Endothelial cell (in vitro differentiated cells): ENCODE measurements around the gene CAPN9. TPM values are rescaled to one million over a fixed set of nuclear protein-coding genes. Genes with fewer than 3 reads are reported as not detected.
A peak's percentile ranks its signal among the peaks of the same experiment; 100 is the strongest.

Experiments
- DNase-seq: peaks from one replicate; pipeline ENCODE4 v3.0.0; 2021; ENCODE audit warnings: low spot score
- H3K27ac Mint-ChIP-seq: one replicate; pipeline ENCODE4 v1.8.0; 2021; ENCODE audit warnings: mixed read lengths, inconsistent platforms; ENCODE audit not compliant: unreplicated experiment
- H3K27me3 Mint-ChIP-seq: one replicate; pipeline ENCODE4 v1.8.0; 2021; ENCODE audit warnings: mild to moderate bottlenecking, moderate library complexity, mixed read lengths, inconsistent platforms; ENCODE audit not compliant: unreplicated experiment
- H3K36me3 Mint-ChIP-seq: one replicate; pipeline ENCODE4 v1.8.0; 2021; ENCODE audit warnings: mild to moderate bottlenecking, low read depth, mixed read lengths, inconsistent platforms; ENCODE audit not compliant: unreplicated experiment
- H3K4me1 Mint-ChIP-seq: one replicate; pipeline ENCODE4 v1.8.0; 2021; ENCODE audit warnings: mild to moderate bottlenecking, mixed read lengths, inconsistent platforms; ENCODE audit not compliant: unreplicated experiment
- H3K4me3 Mint-ChIP-seq: one replicate; pipeline ENCODE4 v1.8.0; 2021; ENCODE audit warnings: mild to moderate bottlenecking, mixed read lengths, inconsistent platforms; ENCODE audit not compliant: unreplicated experiment
- H3K9me3 Mint-ChIP-seq: one replicate; pipeline ENCODE4 v1.8.0; 2021; ENCODE audit warnings: mixed read lengths, inconsistent platforms; ENCODE audit not compliant: unreplicated experiment
- total RNA-seq: library from RNA; stranded (reverse); fragmentation: NEBNext Ultra II Directional; extraction: Animal tissue kit (Norgen Biotek cat#: 25700); gene quantifications from one replicate; pipeline ENCODE4 v1.2.1, GENCODE V29; 2021; ENCODE audit not compliant: unreplicated experiment
- TF ChIP-seq, protein P1 (sequence below): fragments of 200-600 bp; sonication (generic); IDR thresholded peaks from one replicate; pipeline ENCODE4 v1.5.0; 2021; ENCODE audit warnings: antibody characterized with exemption; ENCODE audit not compliant: unreplicated experiment

The CAPN9 gene
- total RNA-seq, 1 donor from 2014 or later, result not detected

DNA sequence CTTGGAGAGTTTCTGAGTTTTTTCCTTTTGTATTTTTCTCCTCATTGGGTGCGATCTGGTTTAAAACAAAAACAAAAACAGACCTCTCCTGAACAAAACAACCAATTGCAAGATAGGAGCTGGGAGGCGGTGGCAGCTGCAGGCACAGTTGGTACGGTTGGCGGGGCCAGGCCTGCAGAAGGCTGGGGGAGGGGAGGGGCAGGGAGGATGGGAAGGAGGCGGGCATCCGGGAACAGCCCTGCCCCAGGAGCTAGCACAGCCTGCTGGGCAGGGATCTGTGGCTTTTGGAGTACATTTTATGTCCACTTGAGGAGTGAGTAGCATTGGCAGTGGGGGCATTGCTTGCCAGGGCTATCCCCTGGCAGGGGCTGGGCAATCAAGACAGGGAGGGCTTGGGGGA, 5.2 kb downstream of the CAPN9 start:
- Mint-ChIP-seq H3K4me1 (peaks cover 6% of the 10 kb centered on the region), H3K27ac (no peak overlapping the region), H3K4me3 (no peak overlapping the region), H3K27me3 (peaks cover 12% of the 10 kb centered on the region), H3K9me3 (no peaks in the 10 kb centered on the region), H3K36me3 (no peaks in the 10 kb centered on the region)
- DNase-seq, result no peak
- TF ChIP-seq, protein P1, sequence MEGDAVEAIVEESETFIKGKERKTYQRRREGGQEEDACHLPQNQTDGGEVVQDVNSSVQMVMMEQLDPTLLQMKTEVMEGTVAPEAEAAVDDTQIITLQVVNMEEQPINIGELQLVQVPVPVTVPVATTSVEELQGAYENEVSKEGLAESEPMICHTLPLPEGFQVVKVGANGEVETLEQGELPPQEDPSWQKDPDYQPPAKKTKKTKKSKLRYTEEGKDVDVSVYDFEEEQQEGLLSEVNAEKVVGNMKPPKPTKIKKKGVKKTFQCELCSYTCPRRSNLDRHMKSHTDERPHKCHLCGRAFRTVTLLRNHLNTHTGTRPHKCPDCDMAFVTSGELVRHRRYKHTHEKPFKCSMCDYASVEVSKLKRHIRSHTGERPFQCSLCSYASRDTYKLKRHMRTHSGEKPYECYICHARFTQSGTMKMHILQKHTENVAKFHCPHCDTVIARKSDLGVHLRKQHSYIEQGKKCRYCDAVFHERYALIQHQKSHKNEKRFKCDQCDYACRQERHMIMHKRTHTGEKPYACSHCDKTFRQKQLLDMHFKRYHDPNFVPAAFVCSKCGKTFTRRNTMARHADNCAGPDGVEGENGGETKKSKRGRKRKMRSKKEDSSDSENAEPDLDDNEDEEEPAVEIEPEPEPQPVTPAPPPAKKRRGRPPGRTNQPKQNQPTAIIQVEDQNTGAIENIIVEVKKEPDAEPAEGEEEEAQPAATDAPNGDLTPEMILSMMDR, result no peak

DNA sequence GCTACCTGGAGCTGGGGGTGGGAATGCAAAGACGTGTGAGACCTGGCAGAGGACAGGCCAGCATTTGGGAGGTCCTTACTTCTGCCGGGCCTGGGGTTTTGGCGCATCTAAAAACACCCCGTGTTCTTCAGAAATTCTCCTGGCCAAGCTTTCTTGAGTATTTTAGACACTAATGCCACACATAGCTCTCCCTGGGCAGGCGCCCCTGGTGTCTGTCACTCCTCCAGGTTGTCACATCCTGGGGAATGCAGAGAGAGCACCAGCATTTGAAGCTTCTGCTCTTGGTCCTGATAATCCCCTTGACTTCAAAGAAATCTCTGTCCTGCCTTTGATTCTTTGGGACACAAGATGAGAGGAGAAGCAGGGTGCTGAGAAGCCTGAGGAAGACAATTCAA, 6.0 kb downstream of the CAPN9 start:
- TF ChIP-seq, protein P1, result no peak
- Mint-ChIP-seq H3K27ac (no peak overlapping the region), H3K4me1 (peaks cover 6% of the 10 kb centered on the region), H3K9me3 (no peaks in the 10 kb centered on the region), H3K36me3 (no peaks in the 10 kb centered on the region), H3K27me3 (peaks cover 12% of the 10 kb centered on the region), H3K4me3 (no peak overlapping the region)
- DNase-seq, result no peak

DNA sequence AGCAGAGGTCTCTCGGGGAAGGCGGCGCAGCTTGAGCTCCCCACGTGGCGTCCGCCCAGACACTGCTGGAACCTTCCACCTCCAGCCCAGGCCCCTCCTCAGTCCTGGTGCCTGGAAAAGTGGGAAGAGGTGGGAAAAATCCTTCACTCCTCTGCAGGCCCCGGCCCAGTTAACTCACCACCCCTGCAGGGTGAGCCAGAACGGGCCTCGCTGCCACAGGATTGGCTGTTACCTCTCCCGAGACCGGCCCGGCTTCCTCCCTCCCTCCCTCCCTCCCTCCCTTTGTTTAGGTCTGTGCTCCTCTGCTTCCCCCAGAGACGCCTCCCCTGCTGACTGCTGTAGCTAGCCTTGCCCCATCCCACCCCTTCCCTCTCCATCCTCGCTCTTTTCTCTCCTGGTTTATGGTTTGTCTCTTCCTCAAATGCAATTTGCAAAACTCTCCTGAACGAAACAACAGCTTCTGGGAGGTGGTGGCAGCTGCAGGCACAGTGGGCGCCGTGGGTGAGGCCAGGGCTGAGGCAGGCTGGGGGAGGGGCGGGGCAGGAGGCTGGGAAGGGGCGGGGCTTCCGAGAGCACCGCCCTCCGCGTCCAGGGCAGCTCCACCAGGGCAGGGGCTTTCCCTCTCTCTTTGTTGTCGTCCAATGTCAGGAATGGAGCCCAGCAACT, 6.5 kb downstream of the CAPN9 start:
- H3K27me3 Mint-ChIP-seq, result peaks cover 12% of the 10 kb centered on the region
- H3K9me3 Mint-ChIP-seq, result no peaks in the 10 kb centered on the region
- peak; percentile 58 for DNase-seq
- no peak overlapping the region for H3K27ac Mint-ChIP-seq
- H3K4me1 Mint-ChIP-seq, result peaks cover 6% of the 10 kb centered on the region
- TF ChIP-seq, protein P1, result no peak
- H3K4me3 Mint-ChIP-seq, result no peak overlapping the region
- H3K36me3 Mint-ChIP-seq, result no peaks in the 10 kb centered on the region

GRCh38 chr1:230754796-230755195, 7.6 kb downstream of the CAPN9 start:
- DNase-seq, result no peak
- no peaks in the 10 kb centered on the region for H3K36me3 Mint-ChIP-seq
- no peak overlapping the region for H3K27ac Mint-ChIP-seq
- peaks cover 6% of the 10 kb centered on the region for H3K4me1 Mint-ChIP-seq
- H3K9me3 Mint-ChIP-seq, result no peaks in the 10 kb centered on the region
- TF ChIP-seq, protein P1, result no peak
- peaks cover 12% of the 10 kb centered on the region for H3K27me3 Mint-ChIP-seq
- H3K4me3 Mint-ChIP-seq, result no peak overlapping the region

DNA sequence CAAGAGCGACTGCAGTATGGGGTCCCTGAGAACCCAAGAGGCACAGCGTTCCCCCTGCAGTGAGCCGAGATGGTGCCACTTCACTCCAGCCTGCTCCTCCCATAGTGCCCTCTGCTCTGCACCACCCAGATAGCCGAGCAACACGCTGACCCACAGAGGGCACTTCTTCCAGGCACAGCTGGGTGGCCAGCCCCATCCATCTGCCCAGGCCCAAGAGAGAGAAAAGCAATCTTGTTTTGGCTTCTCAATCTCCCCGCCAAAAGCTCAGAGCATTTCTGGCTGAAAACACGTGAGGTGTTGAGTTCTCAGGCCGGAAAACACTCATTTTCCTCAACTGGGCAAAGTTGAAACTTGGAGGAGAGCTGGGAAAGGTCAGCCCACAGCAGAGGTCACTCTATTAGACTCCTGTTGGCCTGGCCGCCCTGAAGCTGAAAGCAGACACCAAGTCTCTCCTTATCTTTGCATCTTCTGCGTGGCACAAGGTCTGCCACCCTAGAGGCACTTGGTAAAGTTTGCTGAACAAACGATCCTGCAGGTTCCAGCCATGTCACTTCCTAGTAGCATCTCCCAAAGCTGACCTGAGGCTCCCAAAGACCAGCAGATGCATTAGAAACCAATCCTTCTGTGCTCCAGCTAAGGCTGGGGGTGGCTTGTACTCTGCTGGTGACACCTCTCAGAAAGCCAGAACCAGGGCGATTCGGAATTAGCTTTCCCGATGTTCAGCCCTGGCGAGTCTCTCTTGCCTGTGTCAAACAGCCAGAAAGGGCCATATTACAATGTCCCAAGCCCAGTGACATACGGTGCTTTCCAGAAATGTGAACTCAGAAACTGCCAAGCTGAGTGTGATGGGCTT, 10.9 kb downstream of the CAPN9 start:
- Mint-ChIP-seq H3K27me3 (peaks cover 5% of the 10 kb centered on the region), H3K4me3 (no peak overlapping the region)

More for the DNA sequence above, 10.9 kb downstream of the CAPN9 start:
- no peaks in the 10 kb centered on the region for H3K4me1 Mint-ChIP-seq
- no peak for DNase-seq
- no peak overlapping the region for H3K27ac Mint-ChIP-seq
- no peaks in the 10 kb centered on the region for H3K9me3 Mint-ChIP-seq
- no peaks in the 10 kb centered on the region for H3K36me3 Mint-ChIP-seq
- TF ChIP-seq, protein P1, result no peak
